NCI-H1930 (cell line): ENCODE data around the gene HDDC3.

ENCODE experiments used
- DNase-seq, 2 experiments: peaks; one replicate each; lab custom pipeline; 2025; lab: John Stamatoyannopoulos, UW

The HDDC3 gene

DNA sequence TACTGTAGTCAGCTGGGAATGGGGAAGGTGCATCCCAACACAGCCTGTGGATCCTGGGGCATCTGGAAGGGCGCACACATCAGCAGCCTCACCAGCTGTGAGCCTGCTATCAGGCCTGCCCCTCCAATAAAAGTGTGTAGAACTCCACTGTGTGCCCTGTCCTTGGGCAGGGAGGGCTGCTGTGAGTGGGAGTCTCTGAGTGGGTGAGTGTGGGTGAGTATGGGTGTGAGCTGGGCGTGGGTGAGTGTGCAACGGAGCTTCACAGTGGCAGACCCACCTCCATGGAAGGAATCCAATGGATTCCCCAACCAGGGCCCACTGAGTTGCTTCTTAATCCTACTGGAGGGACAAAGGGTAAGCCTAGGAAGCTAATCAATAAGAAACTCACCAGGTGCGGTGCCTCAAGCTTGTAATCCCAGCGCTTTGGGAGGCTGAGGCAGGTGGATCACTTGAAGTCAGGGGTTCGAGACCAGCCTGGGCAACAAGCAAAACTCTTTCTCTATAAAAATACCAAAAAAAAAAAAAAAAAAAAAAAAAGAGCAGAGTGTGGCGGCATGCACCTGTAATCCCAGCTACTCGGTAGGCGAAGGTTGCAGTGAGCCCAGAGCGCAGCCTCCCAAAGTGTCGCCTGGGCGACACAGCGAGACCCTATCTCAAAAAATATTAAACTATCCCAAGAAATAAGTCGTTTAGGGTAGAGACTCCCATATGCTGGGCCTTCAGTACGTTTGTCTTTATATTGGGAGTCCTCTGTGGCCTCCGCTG, 21.8 kb upstream of the HDDC3 start:
- DNase-seq = no peak

DNA sequence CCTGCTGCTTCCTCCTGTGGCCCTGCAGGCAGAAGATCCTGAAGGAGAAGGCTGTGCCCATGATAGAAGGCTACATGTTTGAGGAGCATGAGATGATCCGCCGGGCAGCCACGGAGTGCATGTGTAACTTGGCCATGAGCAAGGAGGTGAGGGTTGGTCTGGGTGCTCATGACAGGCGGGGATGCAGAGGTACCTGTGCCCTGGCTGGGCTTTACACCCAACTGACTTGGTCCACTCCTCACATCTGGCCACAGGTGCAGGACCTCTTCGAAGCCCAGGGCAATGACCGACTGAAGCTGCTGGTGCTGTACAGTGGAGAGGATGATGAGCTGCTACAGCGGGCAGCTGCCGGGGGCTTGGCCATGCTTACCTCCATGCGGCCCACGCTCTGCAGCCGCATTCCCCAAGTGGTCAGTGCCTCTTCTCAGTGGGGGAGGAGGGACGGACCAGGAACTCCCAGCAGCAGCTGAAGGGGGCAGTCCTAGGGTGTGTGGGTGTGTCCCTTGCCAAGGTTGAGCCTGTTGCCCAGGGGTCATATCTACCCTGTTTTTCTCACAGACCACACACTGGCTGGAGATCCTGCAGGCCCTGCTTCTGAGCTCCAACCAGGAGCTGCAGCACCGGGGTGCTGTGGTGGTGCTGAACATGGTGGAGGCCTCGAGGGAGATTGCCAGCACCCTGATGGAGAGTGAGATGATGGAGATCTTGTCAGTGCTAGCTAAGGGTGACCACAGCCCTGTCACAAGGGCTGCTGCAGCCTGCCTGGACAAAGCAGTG, 20.7 kb upstream of the HDDC3 start:
- no peak for DNase-seq

DNA sequence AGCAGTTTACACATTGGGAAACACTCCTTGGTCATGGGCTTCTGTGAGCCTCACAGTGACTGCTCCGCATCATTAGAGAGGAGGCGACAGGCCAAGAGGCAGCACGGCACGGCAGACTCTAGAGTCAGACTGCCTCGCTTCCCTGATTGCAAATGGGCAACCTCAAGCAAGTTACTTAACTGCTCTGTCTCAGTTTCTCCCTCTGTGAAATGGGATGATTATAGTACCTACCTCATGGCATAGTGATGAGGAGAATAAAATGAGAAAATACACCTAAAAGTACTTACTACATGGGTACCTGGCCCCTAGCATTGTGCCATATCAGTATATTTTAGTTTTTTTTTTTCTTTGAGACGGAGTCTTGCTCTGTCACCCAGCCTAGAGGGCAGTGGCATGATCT, 18.3 kb upstream of the HDDC3 start:
- DNase-seq = no peak

DNA sequence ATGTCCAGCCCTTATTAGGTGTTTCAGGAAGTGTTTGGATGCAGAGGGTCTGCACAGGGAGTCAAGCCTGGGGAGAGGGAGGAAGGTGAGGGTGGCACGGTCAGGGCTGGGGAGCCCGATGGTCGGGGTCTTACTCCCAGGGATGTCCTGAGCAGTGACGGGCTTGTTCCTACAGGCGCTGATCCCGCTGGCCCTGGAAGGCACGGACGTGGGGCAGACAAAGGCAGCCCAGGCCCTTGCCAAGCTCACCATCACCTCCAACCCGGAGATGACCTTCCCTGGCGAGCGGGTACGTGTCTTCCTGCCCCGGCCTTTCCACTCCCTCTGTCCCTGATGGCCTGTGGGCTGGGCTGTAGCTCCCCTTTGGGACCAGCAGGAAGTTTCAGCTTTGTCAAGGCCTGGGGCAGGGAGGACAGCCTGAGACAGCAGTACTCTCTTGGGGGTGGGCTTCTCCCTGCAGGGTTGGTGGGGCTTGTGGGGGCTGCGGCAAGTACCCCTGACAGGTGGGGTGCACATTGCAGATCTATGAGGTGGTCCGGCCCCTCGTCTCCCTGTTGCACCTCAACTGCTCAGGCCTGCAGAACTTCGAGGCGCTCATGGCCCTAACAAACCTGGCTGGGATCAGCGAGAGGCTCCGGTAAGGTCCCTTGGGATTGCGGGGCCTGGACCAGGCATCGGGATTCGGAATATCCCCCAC, 17.8 kb upstream of the HDDC3 start:
- DNase-seq = no peak

DNA sequence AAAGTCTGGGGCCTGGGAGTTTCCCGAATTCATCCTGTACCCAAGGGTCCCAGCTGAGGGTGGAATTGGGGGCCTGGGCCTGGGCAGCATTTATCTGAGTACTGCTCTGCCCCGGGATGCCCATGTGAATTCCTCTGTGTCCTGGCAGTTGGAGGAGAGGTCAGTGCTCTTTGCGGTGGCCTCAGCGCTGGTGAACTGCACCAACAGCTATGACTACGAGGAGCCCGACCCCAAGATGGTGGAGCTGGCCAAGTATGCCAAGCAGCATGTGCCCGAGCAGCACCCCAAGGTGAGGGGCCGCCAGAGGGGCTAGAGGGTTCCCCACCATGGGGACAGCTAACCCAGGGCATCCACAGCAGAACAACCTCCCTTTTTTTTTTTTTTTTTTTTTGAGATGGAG, 16.2 kb upstream of the HDDC3 start:
- no peak for DNase-seq

DNA sequence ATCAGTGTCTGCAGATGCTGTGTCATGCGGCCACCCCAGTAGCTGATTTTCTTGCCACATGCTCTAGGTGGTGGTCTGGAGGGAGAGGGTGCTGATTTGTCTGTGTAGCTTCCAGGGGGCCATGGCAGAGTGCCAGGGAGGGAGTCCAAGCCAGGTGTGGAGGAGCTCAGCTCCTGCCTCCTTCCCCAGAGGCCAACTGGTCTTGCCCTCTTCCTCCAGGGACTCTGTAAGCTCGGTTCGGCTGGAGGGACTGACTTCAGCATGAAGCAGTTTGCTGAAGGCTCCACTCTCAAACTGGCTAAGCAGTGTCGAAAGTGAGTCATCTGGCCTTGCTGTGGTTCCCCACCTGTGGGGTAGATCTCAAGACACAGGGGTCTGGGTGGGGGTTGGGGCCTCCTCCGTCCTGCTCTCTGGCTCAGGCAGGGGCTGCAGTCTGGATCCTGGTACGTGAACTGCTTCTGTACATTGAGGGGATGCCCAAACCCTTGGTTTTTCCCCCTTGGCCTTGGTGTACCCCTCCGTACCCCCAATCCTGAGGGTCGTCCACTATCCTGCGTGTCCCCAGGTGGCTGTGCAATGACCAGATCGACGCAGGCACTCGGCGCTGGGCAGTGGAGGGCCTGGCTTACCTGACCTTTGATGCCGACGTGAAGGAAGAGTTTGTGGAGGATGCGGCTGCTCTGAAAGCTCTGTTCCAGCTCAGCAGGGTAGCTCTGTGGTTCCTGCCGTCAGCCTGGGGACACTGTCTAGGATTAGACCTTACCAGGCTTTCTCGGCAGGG, 15.4 kb upstream of the HDDC3 start:
- no peak for DNase-seq

DNA sequence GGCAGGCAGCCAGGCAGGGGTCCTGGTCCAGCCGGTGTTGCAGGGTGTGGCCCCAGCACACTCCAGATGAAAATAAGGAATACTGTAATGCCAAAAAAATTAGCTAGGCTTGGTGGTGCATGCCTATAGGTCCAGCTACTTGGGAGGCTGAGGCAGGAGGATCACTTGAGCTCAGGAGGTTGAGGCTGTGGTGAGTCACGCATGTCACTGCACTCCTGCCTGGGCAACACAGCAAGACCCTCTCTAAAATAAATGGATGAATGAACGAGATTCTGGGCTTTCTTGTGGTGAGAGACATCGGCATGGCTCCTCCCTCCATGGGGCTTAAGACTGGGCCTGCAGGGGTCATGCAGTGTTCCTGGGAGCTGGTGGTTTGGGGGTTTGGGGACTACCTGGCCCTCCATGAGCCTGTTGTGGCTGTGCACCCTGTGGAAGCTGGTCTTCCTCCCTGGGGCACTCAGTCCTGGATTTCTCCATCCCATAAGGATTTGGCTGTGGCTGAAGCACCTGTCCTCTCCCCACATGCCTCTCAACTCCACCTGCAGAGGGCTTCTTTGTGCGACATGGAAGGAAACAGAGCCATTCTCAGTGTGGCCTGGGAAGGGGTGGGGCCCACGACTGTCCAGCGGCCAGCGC, 14.7 kb upstream of the HDDC3 start:
- DNase-seq = no peak

DNA sequence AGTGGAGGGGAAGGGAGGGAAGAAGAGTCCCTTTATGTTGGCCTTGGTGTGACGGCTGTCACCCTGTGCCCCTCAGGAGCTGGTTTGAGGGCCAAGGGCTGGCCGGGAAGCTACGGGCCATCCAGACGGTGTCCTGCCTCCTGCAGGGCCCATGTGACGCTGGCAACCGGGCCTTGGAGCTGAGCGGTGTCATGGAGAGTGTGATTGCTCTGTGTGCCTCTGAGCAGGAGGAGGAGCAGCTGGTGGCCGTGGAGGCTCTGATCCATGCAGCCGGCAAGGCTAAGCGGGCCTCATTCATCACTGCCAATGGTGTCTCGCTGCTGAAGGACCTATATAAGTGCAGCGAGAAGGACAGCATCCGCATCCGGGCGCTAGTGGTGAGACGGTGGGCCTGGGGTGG, 14.2 kb upstream of the HDDC3 start:
- DNase-seq = no peak

DNA sequence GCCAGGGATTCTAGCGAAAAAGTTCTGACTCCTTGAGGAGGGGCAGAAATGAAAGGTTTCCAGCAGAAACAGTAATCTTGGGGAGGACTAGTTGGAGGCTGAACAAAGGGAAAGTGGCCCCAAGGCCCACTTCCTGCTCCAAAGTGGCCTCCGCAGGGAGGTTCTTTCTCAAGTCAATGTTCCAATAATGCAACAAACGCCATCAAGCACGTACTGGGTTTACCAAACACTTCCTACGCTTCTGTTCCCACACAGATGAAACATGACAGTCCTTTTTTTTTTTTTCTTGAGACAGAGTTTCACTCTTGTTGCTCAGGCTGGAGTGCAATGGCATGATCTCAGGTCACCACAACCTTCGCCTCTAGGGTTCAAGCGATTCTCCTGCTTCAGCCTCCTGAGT, 12.7 kb upstream of the HDDC3 start:
- no peak for DNase-seq

DNA sequence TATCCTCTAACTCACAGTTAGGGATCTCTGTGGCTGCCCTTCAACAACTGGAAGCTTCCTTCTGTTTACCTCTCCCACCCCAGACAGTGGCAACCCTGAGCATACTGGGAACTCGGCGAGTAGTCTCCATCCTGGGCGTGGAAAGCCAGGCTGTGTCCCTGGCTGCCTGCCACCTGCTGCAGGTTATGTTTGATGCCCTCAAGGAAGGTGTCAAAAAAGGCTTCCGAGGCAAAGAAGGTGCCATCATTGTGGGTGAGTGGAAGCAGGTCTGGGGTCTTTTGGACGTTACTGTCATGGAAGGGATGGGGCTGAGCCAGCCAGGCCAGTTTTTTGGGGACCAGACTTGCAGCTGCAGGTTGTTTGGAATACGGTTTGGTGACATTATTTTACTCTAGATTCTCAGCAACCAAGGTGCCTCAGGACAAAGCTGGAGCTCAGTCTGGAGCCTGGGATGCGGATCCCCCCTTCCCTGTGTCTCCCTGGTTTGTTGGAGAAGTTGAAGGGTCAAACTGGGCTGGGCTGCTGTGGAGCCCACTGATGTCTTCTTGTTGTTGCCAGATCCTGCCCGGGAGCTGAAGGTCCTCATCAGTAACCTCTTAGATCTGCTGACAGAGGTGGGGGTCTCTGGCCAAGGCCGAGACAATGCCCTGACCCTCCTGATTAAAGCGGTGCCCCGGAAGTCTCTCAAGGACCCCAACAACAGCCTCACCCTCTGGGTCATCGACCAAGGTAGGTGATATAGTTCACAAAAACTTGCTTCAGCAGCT, 10.2 kb upstream of the HDDC3 start:
- DNase-seq = no peak

DNA sequence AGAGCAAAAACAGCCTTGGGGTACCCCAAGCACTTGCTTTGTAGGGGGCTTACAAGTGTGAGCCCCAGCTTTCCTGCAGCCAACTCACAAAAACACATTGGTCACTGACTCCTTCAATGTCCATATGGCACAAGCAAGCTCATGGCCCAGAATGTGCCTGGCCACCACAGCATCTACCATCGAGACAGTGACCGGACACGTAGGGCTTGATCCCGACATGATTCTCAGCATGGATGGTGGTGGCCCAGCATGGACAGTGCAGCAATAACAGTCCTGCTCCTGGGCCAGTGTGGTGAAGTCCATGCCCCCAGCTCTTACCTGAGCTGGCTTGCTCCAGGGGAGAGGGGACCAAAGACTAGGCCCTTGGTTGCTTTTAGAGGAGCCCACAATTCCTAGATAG, 8.7 kb upstream of the HDDC3 start:
- no peak for DNase-seq

DNA sequence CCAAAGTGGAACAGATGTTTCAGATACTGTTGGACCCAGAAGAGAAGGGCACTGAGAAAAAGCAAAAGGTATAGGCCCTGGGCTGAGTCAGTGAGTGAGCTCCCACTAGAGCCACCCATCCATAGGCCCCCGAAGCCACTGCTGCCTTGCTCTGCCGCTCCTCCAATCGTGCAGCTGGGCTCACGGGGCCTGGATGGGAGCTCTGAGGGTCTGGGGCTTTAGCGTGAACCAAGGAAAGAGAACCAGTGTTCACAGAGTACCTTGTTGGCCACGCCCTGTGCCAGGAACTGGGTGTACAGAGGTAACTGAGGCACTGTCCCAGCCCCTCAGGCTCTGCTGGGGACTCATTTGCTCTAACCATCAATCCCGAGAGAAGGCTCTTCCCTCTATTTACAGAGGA, 7.4 kb upstream of the HDDC3 start:
- no peak for DNase-seq

DNA sequence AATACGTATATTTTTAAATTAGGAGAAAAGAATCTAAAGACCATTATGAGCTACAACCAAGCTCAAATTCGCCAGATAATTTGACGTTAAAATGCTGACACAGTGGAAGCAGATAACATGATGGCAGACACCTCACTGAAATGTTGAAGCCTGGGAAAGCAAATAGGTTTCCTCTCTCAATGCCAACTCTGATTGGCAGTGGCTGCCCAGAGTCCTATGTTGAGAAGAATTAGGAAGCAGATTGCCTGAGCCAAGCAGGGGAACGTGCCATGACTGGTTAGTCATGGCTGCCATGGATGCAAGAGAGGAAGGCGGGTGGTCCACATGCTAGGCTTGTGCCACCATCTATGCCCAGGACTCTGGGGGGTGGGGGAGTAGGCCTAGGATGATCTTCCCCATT, 5.9 kb upstream of the HDDC3 start:
- no peak for DNase-seq

DNA sequence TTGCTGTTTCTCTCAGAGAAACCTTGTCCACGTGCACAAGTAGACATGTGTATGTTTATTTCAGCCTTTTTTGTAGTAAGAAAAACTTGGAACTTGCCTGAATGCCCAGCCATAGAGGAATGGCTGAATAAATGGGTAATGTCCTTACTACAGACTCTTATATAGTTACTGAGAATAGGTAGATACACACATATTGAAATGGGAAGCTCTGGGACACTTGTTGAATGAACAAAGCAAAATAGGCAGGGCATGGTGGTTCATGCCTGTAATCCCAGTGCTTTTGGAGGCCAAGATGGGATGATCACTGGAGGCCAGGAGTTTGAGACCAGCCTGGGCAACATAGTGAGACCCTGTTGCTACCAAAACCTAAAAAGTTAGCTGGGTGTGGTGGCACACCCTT, 4.5 kb upstream of the HDDC3 start:
- no peak for DNase-seq

DNA sequence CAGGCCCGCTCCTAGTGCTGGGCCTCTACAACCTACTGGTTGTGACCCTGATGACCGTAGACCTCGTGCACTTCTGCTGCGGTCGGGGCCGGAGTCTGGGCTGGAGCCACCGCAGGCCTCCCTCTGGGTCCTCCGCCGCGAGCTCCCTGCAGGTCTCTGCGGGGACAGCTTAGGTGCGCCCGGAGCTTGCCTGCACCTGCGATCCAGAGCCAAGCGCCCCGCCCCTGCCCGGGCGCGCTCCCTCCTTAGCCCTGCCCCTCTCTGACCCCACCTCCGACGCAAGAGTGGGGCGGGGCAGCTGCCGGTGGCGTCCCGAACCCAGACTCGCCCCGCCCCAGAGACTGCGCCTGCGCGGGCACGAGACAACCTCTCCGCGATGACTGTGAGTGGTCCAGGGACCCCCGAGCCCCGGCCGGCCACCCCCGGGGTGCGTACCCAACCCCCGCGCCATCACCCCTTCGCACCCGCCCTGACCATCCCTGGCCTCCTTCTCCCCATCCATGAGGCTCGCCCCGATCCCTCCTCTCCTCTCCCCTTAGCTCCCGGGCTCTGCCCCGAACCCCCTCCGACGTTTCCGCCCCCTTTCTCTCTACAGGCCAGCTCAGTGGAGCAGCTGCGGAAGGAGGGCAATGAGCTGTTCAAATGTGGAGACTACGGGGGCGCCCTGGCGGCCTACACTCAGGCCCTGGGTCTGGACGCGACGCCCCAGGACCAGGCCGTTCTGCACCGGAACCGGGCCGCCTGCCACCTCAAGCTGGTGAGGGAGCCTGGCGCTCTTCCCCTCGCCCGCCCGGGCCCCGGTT, 2.8 kb upstream of the HDDC3 start, which contains the start of gene UNC45A:
UNC45A (plus strand) TSS at position 337 of the 803 bp plus-strand sequence; CDS start at position 377, 40 bp downstream.
- DNase-seq = peak; percentile 74 to 85

DNA sequence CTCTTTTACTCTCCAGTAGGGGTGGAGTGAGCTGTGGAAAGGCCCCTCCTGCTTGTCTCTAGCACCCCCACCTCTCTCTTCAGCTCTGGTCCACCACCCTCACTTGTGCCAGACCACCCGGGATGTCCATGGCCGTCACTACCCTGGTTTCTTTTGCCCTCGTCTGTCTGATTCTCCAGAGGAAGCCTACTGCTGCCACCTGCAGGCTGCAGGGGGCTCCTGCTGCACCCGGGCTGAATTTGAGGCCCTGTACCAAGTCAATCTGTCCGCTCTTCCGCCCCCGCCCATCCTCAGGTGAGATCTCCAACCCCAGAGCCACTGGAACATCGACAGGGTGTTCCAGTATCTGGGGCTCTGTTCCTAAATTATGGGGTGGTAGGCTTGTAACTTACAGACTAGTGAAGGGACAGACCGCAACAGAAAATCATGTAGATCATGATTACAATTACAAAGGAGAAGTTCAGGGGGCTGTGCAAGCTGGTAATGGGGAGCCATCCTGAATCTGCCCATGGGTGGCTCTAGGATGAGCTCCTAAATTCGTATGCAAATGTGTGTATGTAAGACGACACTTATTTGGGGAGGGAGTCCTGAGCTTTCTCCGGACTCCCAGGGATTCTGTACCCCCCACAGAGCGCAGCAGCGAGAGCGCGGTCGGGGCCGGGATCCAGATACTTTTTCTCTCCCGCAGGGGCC, 2.1 kb upstream of the HDDC3 start:
- DNase-seq = peak; percentile 53 to 74

DNA sequence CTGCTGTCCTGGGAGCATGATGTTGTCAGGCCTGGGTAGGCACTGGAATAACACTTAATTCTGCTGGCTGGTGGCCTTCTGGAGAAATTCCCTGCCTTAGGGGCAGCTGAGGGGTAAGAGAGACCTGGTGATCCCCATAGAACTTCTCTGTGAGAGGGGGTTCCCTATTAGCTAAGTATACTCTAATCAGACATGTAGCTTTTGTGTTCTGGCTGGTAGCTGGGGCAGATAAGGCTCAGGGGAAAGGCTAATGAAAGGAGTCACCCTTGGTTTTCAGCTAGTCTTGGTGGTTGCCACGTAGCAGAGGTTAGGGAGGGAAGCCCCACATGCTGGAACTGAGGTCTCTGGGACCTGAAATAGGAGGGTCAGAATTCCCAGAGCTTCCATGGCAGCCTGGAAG, 952 bp upstream of the HDDC3 start:
- DNase-seq = no peak

DNA sequence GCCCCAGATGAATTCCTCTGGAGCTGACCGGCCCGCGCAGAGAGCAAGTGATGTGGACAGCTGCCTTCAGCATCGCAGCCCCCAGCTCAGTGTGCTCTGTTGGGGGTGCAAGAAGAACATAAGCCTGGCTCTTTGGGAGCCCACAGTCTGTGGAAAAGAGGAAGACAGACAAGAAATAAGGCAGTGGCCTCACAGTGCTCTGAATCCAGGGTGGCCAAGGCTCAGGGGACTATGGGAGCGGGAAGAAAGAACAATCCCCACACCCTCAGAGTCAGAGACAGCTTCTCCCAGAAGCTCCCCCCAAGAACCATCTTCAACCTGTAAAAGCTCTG, 277 bp upstream of the HDDC3 start:
- no peak for DNase-seq

DNA sequence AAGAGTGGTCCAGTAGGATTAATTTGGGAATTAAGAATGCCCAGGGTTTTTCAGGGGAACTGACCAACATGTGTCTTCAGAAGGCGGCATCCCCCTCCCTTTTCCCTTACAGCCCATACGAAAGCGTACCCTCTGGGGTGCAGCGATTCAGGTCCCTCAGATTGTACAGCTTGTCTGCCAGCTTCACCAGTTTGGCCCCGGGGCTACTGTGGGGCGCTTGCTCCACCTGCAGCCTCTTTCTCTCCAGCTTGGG, 848 bp downstream of the HDDC3 start:
- DNase-seq = no peak
